Liver (tissue), 3 donors: Measurements from ENCODE around the gene EP300.

Experiments used
- TF ChIP-seq, protein P1 (sequence below): IDR thresholded peaks from 2 replicates; pipeline ENCODE4 v1.6.1; 2016; ENCODE audit warnings: antibody characterized with exemption
- TF ChIP-seq, protein P2 (sequence below): fragments of 150-350 bp; IDR thresholded peaks from 2 replicates; pipeline ENCODE4 v1.5.1; 2017; ENCODE audit warnings: improper control_type of control experiment, low read depth, low read length; ENCODE audit not compliant: missing input control
- donor health status: healthy.
- donor health status: healthy.

DNA sequence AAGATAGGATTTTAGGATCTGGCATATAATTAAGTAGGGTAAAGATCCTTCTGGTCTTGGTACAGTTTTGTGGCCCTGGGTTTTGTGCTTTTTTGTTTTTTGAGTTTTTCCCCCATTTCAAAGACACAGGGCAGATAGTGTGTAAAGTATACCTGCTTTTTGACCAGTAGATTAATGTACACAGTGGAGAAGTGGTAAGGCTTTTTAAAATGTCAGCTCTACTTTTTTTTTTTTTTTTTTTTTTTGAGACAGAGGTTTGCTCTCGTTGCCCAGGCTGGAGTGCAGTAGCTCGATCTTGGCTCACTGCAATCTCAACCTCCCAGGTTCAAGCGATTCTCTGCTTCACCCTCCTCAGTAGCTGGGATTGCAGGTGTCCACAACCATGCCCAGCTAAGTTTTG is 4.0 kb downstream of the EP300 start:
- TF ChIP-seq, protein P1, sequence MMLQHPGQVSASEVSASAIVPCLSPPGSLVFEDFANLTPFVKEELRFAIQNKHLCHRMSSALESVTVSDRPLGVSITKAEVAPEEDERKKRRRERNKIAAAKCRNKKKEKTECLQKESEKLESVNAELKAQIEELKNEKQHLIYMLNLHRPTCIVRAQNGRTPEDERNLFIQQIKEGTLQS: no peak
- TF ChIP-seq, protein P2, sequence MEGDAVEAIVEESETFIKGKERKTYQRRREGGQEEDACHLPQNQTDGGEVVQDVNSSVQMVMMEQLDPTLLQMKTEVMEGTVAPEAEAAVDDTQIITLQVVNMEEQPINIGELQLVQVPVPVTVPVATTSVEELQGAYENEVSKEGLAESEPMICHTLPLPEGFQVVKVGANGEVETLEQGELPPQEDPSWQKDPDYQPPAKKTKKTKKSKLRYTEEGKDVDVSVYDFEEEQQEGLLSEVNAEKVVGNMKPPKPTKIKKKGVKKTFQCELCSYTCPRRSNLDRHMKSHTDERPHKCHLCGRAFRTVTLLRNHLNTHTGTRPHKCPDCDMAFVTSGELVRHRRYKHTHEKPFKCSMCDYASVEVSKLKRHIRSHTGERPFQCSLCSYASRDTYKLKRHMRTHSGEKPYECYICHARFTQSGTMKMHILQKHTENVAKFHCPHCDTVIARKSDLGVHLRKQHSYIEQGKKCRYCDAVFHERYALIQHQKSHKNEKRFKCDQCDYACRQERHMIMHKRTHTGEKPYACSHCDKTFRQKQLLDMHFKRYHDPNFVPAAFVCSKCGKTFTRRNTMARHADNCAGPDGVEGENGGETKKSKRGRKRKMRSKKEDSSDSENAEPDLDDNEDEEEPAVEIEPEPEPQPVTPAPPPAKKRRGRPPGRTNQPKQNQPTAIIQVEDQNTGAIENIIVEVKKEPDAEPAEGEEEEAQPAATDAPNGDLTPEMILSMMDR: no peak
